Stimulated activated CD8-positive, alpha-beta memory T cell treated with anti-CD3 and anti-CD28 coated beads, Interleukin-4, amount 100 ng/mL, for 1 hour (primary cell): ENCODE measurements around the gene EPHX1.

Experiments
- DNase-seq, 2 donors: peaks; one replicate each; pipeline ENCODE4 v3.0.0-alpha.2; 2020; ENCODE audit warnings: low read depth in 2 of 2, low spot score in 1 of 2

Gene EPHX1

DNA sequence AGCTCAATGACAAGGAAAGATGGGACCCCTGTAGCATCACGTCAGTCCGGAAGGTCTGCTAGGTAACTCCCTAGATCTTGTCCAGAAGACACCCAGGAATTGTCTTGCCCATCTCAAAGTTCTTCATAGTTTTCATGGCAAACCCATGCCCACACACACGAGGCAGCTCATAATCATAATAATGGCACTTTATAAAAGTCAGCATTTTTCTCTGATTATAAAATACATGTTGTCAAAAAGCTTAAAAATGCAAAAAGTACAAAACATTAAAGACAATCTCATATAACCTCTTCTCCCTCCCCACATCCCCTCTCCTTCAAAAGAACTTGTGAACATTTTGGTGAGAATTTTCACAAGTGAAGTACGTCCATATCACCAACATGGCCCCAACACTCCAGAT, 30.8 kb downstream of the EPHX1 start:
- no peak for DNase-seq

DNA sequence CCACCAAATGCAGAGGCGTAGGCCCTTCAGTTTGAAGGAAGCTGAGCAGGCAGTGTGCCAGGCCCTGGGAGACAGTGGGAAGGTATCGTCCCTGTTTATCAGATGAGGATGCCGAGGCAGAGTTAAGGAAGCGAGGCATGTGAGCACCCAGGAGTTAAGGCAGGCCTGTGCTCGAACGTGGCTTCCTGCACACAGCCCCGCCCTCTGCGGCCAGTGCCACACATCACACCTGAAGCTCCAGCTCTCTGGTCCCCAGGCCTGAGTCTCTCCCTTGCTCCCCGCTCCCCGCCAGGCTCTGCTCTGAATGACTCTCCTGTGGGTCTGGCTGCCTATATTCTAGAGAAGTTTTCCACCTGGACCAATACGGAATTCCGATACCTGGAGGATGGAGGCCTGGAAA, 32.1 kb downstream of the EPHX1 start:
- no peak for DNase-seq

GRCh38 chr1:225842788-225843425, 33.0 kb downstream of the EPHX1 start:
- DNase-seq = no peak

DNA sequence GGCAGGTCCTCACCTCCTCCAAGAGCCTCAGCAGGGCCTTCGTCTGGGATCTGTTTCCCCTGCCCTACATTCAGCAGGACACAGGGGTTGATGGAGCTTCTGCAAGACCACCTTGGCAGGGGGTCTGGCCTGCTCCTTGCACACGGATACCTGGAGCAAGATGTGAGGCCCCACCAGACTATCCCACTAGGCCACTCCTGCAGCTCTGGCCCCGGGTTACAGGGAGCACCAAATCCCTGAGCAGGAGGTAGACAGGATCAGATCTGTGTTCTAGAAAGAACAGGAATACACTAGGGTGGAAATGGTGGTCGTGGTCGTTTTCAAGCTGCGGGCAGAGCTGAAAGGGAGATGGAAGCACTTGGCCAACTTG, 33.5 kb downstream of the EPHX1 start:
- no peak for DNase-seq

GRCh38 chr1:225844236-225845061, 34.5 kb downstream of the EPHX1 start:
- DNase-seq = no peak

DNA sequence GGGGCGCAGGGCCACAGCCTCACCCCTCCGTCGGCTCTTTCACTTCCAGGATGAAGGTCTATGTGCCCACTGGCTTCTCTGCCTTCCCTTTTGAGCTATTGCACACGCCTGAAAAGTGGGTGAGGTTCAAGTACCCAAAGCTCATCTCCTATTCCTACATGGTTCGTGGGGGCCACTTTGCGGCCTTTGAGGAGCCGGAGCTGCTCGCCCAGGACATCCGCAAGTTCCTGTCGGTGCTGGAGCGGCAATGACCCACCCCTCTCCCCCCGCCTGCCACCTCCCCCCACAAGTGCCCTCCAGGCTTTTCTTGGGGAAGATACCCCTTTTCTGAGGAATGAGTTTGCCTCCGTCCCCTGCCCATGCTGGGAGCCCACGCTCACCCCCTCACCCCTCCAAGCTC, 35.2 kb downstream of the EPHX1 start:
- no peak for DNase-seq

DNA sequence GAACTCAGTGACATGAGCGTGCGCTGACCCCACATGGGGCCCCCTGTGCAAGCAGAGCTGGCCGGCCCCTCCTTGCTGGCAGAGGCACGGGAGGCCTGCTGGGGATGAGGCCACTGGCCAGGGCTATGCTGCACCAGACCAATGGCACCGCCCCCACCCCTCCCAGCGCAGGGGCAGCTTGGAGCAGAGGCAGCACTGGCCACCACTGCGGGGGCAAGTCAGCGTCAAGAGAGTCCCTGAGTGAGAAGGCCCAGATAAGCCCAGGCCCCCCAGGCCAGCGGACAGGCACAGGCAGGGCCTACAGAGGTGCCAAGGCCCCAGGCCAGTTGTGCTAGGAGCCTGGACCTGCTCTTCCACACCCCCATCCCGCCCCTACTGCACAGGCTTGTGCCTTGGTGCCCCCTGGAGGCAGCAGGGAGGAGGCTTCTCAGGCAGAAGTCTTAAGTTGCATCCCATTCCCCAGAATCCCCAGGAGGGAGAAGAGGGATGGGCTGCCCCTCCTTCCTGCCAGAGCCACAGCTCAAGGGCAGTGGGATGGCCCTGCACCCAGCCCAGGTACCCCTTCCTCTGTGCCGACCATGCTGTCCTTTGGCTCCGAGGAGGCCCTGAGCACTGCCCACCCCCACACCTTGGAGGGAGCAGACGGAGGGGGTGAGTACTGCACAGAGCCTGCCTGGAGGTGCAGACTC, 35.8 kb downstream of the EPHX1 start:
- no peak for DNase-seq

DNA sequence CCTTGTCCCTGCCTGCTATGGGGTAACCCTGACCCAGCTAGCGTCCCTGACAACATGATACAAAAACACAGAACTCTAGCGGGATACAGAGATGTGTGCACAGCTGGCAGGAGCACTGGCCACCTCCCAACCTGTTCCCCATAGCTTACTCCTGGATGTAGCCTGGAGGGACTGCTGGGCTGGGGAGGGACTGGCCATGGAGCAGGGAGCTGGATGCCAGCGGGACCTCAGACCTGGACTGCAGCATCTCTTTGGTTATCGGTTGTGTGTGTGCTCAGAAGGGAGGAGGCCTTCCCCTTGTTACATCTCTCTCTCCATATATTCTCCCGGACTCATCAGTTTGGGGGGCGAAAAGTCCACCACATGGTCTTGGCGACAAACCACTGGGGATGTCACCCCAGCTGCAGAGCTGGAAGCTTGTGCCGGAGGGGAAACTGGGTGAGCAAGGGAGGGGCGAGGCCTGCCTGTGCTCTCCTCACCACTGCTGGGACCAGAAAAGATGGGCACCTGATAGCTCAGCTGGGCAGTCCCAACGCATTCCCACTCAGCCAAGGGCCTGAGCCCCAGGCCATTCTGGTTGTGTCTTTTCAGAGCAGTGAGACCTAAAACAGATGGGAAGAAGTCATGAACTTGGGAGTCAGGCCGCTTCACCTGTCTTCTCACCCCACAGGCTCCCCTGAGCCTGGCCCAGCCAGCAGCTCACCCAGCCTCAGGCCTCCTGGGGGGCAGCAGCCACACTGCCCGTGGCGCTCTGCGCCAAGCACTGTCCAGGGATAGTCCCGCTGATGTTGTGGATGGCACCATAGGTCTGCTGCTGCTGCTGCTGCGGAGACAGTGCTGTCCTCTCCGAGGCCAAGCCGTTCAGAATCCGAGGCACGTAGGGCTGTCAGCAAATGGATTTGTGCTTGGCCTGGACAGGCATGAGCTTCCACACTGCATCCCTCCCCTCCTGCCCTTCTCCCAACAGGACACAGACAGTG, 36.7 kb downstream of the EPHX1 start:
- DNase-seq = no peak

- no peak for DNase-seq
Measured at GRCh38 chr1:225847610-225848009, 37.7 kb downstream of the EPHX1 start.

- no peak for DNase-seq
Measured at GRCh38 chr1:225848030-225848955, 38.4 kb downstream of the EPHX1 start.

DNA sequence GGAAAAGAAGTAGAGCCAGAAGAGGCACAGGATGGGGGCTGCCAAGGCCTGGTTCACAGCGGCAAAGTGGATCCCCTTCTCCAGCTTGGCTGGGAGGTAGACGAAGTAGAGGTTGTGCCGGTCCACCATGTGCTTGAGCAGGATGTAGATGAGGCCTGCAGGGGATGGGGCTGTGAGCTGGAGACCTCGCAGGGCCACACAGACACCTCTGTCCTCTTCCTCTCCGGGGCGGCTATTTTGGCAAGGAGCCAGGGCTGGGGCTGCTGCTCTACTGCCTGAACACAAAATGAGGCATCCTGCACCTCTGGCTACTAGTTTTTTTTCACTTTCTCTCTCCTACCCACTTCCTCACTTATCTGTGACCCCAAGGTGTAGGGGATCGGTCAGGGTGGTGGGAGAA, 40.0 kb downstream of the EPHX1 start:
- DNase-seq = peak in 1 of 2 donors; percentile 25

- DNase-seq = no peak
Measured at GRCh38 chr1:225850370-225850769, 40.4 kb downstream of the EPHX1 start.

DNA sequence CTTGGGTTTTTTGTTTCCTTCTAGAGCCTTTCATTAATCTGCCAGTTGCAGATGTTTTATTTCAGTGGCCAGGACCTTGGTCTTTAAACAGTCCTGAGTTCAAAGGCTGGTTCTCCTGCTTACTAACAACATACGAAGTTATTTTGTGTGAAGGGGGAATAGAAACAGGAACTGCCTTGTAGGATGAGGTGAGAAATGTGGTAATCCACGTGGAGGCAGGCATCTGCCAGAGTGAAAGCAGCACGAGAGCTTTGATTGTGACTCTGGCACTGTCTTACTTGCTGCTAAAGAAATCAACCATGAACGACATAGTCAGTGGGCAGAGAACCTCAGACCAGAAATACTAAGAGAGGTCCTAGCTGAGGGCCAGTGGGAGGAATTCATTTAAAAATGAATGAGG, 41.9 kb downstream of the EPHX1 start:
- DNase-seq = no peak

DNA sequence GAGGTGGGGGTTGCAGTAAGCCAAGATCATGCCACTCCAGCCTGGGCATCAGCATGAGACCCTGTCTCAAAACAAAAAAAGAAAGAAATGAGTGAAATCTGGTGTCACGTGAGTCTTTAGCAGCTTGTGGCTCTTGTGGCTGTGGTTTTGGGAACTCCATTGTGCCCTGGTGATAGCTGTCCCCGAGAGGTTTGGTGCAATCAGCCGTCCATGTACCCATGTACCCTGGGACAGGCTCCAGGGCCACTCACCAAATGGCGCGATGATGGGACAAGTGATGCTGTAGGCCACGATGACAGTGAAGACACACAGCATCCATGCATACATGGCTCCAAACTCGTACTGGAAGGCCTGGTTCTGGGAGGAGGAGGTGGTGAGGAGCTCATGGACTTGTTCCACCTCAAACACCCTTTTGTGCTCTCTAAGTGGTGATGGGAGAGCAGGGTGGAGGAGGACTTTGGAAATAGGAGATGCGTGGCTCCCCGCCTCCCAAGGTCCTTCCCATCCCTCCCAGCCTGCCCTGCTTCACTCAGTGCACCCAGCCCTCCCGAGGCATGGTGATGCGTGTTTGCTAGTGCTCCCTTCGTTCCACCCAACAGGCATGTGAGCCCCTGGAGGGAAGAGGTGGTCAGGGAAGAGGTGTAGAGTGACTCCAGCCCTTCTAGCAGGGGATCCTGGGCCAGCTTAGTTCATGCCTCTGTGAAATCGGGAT, 42.6 kb downstream of the EPHX1 start:
- DNase-seq = no peak

DNA sequence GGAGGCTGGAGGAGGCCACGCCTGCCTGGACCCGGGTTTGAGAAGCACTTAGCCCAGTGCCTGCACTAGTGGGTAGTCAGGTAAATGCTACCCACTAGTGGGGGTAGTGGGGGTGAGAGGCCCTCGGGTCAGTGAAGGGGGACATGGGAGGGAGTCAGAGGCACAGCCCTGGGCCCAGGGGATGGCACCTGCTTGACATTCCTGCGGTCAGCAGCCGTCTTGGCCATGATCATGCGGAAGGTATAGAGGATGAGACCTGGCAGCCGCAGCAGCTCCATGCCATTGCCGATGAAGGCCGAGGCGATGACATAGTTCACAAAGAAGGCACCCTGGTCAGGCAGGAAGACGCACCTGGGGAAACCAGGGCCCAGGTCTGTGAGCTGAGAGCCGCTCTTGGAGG, 43.5 kb downstream of the EPHX1 start:
- no peak for DNase-seq

DNA sequence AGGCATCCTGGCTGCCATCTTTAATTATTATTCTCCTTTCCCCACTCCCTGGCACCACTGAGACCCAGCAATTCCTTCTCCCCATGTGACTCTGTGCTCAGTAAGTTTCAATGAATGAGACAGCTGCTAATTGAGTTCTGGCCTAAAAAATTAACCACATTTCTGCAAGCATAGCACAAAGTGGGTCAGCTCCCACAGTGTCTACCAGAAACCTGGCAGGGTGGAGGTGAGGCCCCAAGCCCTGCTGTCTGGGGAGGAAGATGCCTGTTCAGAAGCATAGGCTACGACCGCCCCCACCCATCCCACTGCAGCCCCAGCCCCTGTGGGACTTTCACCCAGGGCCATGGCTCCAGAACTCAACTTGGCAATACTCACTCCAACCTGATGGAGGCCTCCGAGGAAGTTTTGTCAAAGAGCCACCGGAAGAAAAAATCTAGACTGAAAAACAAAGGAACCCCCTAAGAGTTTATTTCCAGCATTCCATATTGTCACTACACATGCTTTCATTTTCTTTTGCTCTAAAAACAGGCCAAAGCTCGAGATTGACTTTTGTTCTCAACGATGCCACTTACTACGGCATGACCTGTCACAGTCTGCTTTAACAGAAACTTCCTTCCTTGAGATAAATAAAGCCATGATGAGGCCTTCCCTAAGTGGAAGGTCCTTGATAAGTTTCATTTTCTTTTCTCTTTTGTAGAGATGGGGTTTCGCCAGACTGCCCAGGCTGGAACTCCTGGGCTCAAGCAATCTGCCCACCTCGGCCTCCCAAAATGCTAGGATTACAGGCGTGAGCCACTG, 45.8 kb downstream of the EPHX1 start:
- DNase-seq = no peak

- DNase-seq = no peak
Measured at GRCh38 chr1:225857256-225857655, 47.3 kb downstream of the EPHX1 start.

- DNase-seq = no peak
Measured at GRCh38 chr1:225859151-225859550, 49.2 kb downstream of the EPHX1 start.

DNA sequence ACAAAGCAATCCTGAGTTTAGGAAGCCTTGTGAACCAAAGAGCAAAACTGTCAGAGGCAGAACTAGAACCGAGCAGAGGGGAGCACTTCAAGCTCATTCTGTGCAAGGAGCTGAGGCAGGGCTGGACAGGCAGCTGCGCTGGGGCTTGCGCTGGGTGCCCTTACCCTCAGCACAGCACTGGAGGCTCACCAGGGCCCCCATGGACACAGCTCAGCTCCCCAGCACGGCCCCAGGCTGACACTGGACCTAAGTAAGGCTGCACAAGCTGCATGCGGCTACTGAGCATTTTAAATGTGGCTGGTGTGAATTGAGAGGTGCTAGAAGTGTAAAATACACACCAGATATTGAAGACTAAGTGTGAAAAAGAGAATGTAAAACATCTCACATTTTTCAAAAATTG, 50.2 kb downstream of the EPHX1 start:
- no peak for DNase-seq
